Muscle layer of duodenum (tissue), 2 donors: ENCODE data around the gene ARNT2.

Experiments
- H3K27ac ChIP-seq: one replicate; pipeline ENCODE4 v1.7.0; 2013; ENCODE audit warnings: mild to moderate bottlenecking, low read length
- H3K27me3 ChIP-seq: one replicate; pipeline ENCODE4 v1.7.0; 2013; ENCODE audit warnings: low read depth, mild to moderate bottlenecking, control low read depth, low read length
- H3K36me3 ChIP-seq, 2 donors: one replicate each; pipeline ENCODE4 v1.7.0; 2013; ENCODE audit warnings: low read length in 2 of 2, control low read depth in 1 of 2, mild to moderate bottlenecking in 1 of 2; ENCODE audit not compliant: insufficient read depth in 2 of 2, control insufficient read depth in 1 of 2
- H3K4me1 ChIP-seq, 2 donors: one replicate each; pipeline ENCODE4 v1.7.0; 2013; ENCODE audit warnings: low read length in 2 of 2, mild to moderate bottlenecking in 2 of 2, control low read depth in 1 of 2, moderate library complexity in 1 of 2; ENCODE audit not compliant: insufficient read depth in 2 of 2, control insufficient read depth in 1 of 2
- H3K4me3 ChIP-seq, 2 donors: one replicate each; pipeline ENCODE4 v1.7.0; 2013; ENCODE audit warnings: low read length in 2 of 2, low read depth in 1 of 2, mild to moderate bottlenecking in 1 of 2
- H3K9me3 ChIP-seq, 2 donors: one replicate each; pipeline ENCODE4 v1.7.0; 2013; ENCODE audit warnings: low read length in 2 of 2, control low read depth in 1 of 2, mild to moderate bottlenecking in 1 of 2; ENCODE audit not compliant: control insufficient read depth in 1 of 2
- donor health status: healthy.

The ARNT2 gene

DNA sequence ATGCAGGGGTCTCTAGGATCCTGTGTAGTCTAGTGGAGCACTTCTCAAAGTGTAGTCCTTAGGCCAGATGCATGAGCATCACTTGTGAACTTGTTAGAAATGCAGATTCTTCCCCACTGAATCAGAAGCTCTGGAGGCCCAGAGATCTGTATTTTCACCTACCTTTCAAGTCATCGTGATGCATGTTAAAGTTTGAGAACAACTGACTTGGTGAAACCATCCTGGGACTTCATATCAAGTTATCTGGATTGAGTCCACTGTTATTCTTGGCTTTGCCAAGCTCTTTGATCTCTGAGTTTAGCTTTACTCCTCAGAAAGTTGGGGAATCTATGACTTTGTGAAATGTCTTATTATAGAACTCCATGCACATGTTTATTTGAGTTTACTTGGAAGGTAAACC is 78.5 kb downstream of the ARNT2 start:
- Histone ChIP-seq H3K4me1 (peaks cover 13 to 58% of the 10 kb centered on the region in 2 donors), H3K4me3 (no peak overlapping the region), H3K27me3 (no peaks in the 10 kb centered on the region), H3K9me3 (no peaks in the 10 kb centered on the region), H3K36me3 (no peaks in the 10 kb centered on the region), H3K27ac (no peak overlapping the region)

DNA sequence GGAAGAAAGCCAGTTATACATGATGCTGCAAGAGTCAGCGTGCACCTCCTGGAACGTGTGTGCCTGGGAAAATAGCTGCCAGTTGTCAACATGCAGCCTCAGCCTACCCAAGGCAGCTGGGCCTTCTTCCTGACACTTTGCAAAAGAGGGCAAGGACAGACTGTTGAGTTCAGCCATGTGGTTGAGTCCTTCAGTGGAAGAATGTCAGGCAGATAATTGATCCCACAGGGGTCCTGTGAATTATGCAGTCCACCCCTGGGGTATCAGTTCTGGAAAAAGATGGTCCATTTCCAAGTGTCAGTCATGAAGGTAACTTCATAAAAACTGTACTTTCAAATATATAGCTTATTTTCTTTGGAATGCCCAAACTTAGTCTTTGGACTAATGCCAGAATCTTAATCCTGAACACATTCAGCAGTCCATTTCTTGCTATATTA is 79.6 kb downstream of the ARNT2 start:
- Histone ChIP-seq H3K36me3 (no peaks in the 10 kb centered on the region), H3K9me3 (no peaks in the 10 kb centered on the region), H3K27ac (no peak overlapping the region), H3K27me3 (no peaks in the 10 kb centered on the region), H3K4me1 (peaks cover 16 to 60% of the 10 kb centered on the region in 2 donors), H3K4me3 (no peak overlapping the region)

DNA sequence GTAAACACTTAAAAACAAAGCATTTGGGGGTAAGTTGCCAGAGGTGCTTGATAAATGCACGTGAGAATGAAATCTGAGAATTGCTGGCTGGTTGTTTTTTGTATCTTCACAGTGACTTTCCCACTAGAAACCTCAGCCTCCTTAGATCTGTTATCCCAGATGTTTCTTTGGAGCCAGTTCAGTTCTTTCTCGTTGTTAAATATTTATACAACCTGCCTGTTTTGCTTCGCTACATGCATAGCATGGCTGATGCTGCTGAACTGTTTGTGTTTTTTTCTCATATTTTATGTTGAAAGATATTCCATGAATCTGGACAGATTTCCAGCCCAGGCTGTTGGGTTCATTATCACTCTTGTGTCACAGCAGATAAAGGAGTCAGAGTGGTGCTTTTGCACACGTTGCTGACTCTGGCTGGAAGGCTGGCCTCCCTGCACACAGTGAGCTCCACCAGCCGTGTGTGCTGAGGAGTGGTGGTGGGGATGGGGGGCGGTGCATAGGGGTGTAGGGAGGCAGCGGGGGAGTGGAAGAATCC is 80.2 kb downstream of the ARNT2 start:
- Histone ChIP-seq H3K4me1 (peaks cover 16 to 67% of the 10 kb centered on the region in 2 donors), H3K27ac (no peak overlapping the region), H3K4me3 (no peak overlapping the region), H3K27me3 (no peaks in the 10 kb centered on the region), H3K9me3 (no peaks in the 10 kb centered on the region), H3K36me3 (no peaks in the 10 kb centered on the region)

DNA sequence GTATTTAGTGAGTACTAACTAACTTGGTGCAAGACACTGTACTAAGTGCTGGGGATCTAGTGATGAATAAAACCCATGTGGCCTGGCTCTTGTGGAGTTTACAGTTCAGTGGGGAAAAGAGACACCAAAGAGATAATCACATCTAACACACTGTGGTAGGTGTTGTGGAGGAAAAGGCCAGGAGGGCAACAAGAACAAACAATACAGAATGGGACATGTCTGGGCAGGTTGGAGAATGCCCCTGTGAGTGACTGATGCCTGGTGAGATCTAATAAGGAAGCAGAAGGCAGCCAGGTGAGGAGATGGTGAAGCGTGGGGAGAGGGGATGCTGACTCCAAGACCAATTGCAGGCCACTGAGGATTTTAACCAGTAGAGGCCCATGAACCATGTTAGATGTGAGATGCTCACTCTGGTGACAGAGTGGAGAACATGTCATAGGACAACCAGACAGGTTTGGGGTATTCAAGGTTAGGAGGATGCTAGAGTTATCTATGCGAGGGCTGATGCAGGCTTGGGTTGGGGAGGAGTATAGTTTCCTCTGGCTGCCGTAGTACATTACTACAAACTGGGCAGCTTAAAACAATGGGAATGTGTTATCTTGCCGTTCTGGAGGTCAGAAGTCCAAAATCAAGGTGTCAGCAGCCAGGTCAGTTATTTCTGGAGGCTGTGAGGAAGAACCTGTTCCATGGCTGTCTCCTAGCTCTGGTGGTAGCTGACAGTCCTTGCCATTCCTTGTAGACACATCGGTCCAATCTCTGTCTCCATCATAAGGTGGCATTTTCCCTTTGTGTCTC is 81.4 kb downstream of the ARNT2 start:
- no peaks in the 10 kb centered on the region for H3K9me3 ChIP-seq
- peaks cover 8 to 63% of the 10 kb centered on the region in 2 donors for H3K4me1 ChIP-seq
- no peak overlapping the region for H3K4me3 ChIP-seq
- no peaks in the 10 kb centered on the region for H3K27me3 ChIP-seq
- H3K27ac ChIP-seq: no peak overlapping the region
- no peaks in the 10 kb centered on the region for H3K36me3 ChIP-seq

DNA sequence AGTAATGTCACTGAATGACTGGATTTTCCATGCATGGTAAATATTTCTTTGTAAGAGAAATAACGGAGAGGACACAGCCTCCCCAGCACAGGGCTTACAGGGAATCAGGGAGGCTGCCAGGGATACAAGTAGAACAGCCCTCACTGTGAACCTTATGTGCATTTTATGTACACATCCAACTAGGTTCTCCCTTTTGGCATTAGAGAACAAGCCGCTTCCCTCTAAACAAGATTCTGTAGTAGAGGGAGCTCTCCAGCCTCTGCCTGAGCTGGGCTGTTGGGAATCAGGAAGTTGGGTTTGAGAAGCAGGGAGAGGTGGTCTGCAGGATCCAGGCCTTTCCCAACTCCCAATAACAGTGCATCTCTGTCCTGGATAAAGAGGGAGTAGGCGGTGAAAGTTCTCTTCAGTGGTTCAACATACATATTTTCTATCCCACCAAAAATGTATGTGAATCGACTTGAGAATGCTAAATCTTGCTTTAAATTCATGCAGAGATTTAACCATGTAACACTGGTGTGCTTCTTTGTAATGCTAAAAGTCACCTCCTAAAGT is 83.7 kb downstream of the ARNT2 start:
- no peaks in the 10 kb centered on the region for H3K36me3 ChIP-seq
- no peak overlapping the region for H3K27ac ChIP-seq
- peaks cover 8 to 41% of the 10 kb centered on the region in 2 donors for H3K4me1 ChIP-seq

DNA sequence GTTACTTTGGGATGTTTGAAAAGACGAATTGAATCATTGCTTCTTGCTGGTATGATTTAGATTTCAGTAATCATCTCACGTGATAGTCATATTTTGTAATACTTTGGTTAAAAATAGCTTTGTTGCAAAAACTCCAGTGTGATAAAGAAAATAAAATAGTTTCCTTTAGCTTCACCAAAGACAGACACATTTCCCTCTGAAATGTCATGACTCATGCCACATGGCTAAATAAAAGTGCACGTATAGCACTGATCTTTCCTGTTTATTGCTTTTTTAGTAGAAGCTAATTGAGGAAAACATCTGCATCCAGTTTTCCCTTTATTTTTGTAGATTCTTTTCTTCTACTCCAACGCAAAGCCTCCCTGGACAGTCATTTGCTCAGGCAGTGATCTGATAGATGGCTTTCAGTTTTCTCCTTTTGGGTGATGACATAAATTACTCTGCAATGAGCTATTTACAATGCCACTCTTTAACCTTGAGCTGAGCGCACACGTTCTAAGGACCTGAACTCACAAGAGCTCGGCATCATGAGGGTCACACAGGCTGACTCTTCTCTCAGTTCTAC is 84.9 kb downstream of the ARNT2 start:
- no peaks in the 10 kb centered on the region for H3K9me3 ChIP-seq
- no peaks in the 10 kb centered on the region for H3K36me3 ChIP-seq
- no peak overlapping the region for H3K4me3 ChIP-seq
- H3K27me3 ChIP-seq: no peaks in the 10 kb centered on the region
- no peak overlapping the region for H3K27ac ChIP-seq
- H3K4me1 ChIP-seq: peaks cover 3 to 29% of the 10 kb centered on the region in 2 donors

More for the DNA sequence above, 83.7 kb downstream of the ARNT2 start:
- no peaks in the 10 kb centered on the region for H3K9me3 ChIP-seq
- no peaks in the 10 kb centered on the region for H3K27me3 ChIP-seq
- H3K4me3 ChIP-seq: no peak overlapping the region

DNA sequence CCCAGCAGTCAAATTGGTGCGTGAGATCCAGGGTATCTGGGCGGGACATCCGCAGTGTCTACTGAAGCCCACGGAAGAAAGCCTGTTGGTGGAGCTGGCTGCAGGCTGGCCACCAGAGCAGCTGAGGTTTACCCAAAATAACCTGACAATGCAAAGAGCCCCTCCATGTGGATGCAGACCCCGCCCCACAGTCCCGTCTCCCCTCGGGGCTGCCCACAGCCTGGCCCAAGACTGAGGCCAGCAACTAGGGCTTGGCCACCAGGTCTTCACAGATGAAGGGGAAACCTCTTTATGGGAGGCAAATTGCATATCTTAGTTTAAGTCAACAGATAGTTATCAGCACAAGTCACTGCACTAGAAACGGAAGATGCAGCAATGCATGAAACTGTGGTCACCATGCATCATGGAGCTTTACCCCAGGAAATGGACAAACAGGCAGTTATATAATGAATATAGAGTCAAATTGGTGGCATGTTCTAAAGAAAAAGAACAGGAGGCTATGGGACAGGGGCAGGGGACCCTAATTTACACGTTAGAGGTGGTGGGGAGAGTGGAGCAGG is 86.3 kb downstream of the ARNT2 start:
- Histone ChIP-seq H3K4me1 (peaks cover 3 to 19% of the 10 kb centered on the region in 2 donors), H3K27me3 (no peaks in the 10 kb centered on the region), H3K9me3 (no peaks in the 10 kb centered on the region), H3K36me3 (no peaks in the 10 kb centered on the region), H3K4me3 (no peak overlapping the region), H3K27ac (no peak overlapping the region)

DNA sequence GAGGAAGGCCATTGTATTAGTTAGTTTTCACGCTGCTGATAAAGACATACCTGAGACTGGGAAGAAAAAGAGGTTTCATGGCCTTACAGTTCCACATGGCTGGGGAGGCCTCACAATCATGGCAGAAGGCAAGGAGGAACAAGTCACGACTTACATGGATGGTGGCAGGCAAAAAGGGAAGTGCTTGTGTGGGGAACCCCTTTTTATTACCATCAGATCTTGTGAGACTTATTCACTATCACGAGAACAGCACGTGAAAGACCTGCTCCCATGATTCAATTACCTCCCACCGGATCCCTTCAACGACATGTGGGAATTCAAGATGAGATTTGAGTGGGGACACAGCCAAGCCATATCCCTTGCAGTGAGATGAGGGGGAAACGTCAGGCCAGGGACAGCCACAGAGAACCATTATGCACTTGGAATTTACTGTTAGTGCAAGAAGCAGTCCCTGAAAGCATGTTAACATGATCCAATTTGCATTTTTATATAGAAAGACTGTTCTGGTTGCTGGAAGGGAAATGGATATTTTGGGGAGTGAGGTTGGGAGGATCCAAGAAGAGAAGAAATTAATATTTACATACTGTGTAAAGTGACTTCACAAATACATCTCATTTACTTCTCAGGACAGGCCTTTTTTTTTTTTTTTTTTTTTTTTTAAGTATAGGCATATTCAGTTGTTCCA is 87.1 kb downstream of the ARNT2 start:
- Histone ChIP-seq H3K36me3 (no peaks in the 10 kb centered on the region), H3K27ac (no peak overlapping the region), H3K4me1 (peaks cover 3 to 27% of the 10 kb centered on the region in 2 donors), H3K9me3 (no peaks in the 10 kb centered on the region), H3K27me3 (no peaks in the 10 kb centered on the region), H3K4me3 (no peak overlapping the region)

DNA sequence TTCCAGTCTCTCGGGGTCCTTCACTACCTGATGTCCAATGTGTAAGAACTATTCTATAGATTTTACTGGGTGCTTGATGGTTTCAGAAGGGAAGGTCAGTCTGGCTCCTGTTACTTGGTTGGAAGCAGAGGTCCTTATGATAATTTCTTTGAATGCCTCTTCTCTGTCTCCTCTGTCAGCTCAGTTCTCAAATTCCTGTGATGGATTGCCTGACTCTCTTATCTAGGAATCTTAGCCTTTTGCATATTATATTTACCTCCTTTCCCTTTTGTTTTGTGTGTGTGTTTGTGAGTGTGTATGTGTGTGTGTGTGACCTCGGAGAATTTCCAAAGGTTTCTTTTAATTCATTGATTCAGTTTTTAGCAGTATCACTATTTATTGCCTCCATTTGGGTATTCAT is 88.2 kb downstream of the ARNT2 start:
- Histone ChIP-seq H3K4me3 (no peak overlapping the region), H3K27ac (no peak overlapping the region), H3K9me3 (no peaks in the 10 kb centered on the region), H3K36me3 (no peaks in the 10 kb centered on the region), H3K4me1 (peaks cover 3 to 34% of the 10 kb centered on the region in 2 donors), H3K27me3 (no peaks in the 10 kb centered on the region)

DNA sequence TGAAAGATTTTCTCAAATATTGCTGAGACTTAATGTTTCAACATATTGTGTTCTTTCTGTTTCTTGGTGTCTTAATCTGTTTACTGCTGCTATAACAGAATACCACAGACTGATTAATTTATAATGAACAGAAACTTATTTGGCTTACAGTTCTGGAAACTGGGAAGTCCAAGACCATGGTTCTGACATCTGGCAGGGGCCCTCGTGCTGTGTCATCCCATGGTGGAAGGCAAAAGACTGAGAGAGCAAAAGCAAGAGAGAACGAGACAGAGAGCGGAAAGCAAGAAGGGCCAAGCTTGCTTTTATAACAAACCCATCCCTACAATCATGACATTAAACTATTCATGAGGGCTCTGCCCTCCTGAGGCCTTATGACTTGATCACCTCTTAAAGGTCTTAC is 88.7 kb downstream of the ARNT2 start:
- Histone ChIP-seq H3K27me3 (no peaks in the 10 kb centered on the region), H3K4me1 (peaks cover 2 to 34% of the 10 kb centered on the region in 2 donors), H3K36me3 (no peaks in the 10 kb centered on the region), H3K4me3 (no peak overlapping the region), H3K27ac (no peak overlapping the region), H3K9me3 (no peaks in the 10 kb centered on the region)

DNA sequence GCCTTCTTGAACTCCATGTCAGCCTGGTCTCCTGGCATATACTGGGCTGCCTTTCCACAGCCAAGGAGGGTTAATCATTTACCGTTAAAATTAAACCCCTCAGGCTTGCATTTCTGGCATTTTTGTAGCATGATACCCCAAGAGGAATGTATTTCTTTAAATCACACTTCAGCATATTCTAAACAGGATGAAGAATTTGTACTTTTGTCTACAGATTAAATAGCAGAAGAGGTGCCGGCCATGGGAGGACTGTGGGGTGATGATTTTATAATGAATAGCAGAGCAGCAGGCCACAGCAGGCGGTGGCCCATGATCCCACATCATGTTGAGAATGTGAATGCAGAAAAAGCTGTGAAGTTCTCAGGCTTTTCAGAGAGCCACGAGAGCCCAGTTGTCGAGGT is 90.2 kb downstream of the ARNT2 start:
- no peaks in the 10 kb centered on the region for H3K36me3 ChIP-seq
- H3K27me3 ChIP-seq: no peaks in the 10 kb centered on the region
- H3K27ac ChIP-seq: no peak overlapping the region
- H3K9me3 ChIP-seq: no peaks in the 10 kb centered on the region
- H3K4me1 ChIP-seq: peaks cover 0 to 26% of the 10 kb centered on the region in 2 donors
- no peak overlapping the region for H3K4me3 ChIP-seq
